IPS DF 6.9 (cell line): ENCODE measurements around the gene HECW1.
"Not testable (repeated sequence)": the region's sequence is repeated elsewhere in the genome, so short reads cannot be mapped to it uniquely, and the experiment has no call there.

Experiments
- DNase-seq: peaks from one replicate; pipeline ENCODE4 v3.0.0-alpha.2; 2013; ENCODE audit warnings: low read depth, low spot score
- H3K27ac ChIP-seq: one replicate; pipeline ENCODE4 v1.5.1; 2013; ENCODE audit warnings: low read length, control low read depth
- H3K27me3 ChIP-seq: 2 replicates; pipeline ENCODE4 v1.6.1; 2013; ENCODE audit warnings: mild to moderate bottlenecking, low read length; ENCODE audit not compliant: control insufficient read depth, insufficient read depth
- H3K36me3 ChIP-seq: 2 replicates; pipeline ENCODE4 v1.6.1; 2013; ENCODE audit warnings: low read length; ENCODE audit not compliant: control insufficient read depth, insufficient read depth
- H3K4me1 ChIP-seq: 2 replicates; pipeline ENCODE4 v1.6.1; 2013; ENCODE audit warnings: low read length; ENCODE audit not compliant: control insufficient read depth, insufficient read depth
- H3K4me3 ChIP-seq: 2 replicates; pipeline ENCODE4 v1.5.1; 2013; ENCODE audit warnings: mild to moderate bottlenecking, low read length
- H3K9me3 ChIP-seq: 2 replicates; pipeline ENCODE4 v1.6.1; 2013; ENCODE audit warnings: low read length, inconsistent platforms; ENCODE audit not compliant: control insufficient read depth, insufficient read depth
- WGBS: extraction: QIAGEN DNeasy Blood & Tissue Kit; methylation state at CpG from one replicate; pipeline ENCODE4 v1.1.7; 2013; ENCODE audit warnings: mixed read lengths, missing lambda C conversion rate; ENCODE audit not compliant: insufficient read length, insufficient coverage; 5-methylcytosine and 5-hydroxymethylcytosine counted together

HECW1 gene

GRCh38 chr7:43559946-43560335 is 447.5 kb downstream of the HECW1 start:
- no peak overlapping the region for H3K27ac ChIP-seq
- H3K4me3 ChIP-seq: no peak overlapping the region
- H3K27me3 ChIP-seq: no peaks in the 10 kb centered on the region
- no peak for DNase-seq
- H3K9me3 ChIP-seq: no peaks in the 10 kb centered on the region
- H3K36me3 ChIP-seq: no peaks in the 10 kb centered on the region
- no CpG with 5 or more reads among the region's 2 CpGs for WGBS
- 0 out of 2 replicates have a peak, but pooled peaks cover 2% of the 10 kb centered on the region for H3K4me1 ChIP-seq

GRCh38 chr7:43560742-43561330 is 448.4 kb downstream of the HECW1 start:
- Histone ChIP-seq H3K27me3 (no peaks in the 10 kb centered on the region), H3K27ac (no peak overlapping the region), H3K4me3 (no peak overlapping the region), H3K9me3 (no peaks in the 10 kb centered on the region), H3K36me3 (no peaks in the 10 kb centered on the region), H3K4me1 (no peaks in the 10 kb centered on the region)
- no peak for DNase-seq
- WGBS: no CpG with 5 or more reads among the region's 7 CpGs

- no CpG with 5 or more reads among the region's 3 CpGs for WGBS
- Histone ChIP-seq H3K9me3 (no peaks in the 10 kb centered on the region), H3K4me1 (no peaks in the 10 kb centered on the region), H3K27me3 (no peaks in the 10 kb centered on the region), H3K36me3 (no peaks in the 10 kb centered on the region), H3K27ac (no peak overlapping the region), H3K4me3 (no peak overlapping the region)
- DNase-seq: no peak
These were observed 449.9 kb downstream of the HECW1 start for GRCh38 chr7:43562383-43562782.

- no peak overlapping the region for H3K27ac ChIP-seq
These were observed 453.3 kb downstream of the HECW1 start for GRCh38 chr7:43565786-43566185.

GRCh38 chr7:43568529-43568928 is 456.1 kb downstream of the HECW1 start:
- no peaks in the 10 kb centered on the region for H3K36me3 ChIP-seq
- H3K27ac ChIP-seq: no peak overlapping the region
- H3K9me3 ChIP-seq: no peaks in the 10 kb centered on the region
- DNase-seq: no peak
- H3K4me3 ChIP-seq: no peak overlapping the region
- no peaks in the 10 kb centered on the region for H3K27me3 ChIP-seq
- H3K4me1 ChIP-seq: no peaks in the 10 kb centered on the region
- WGBS: no CpG with 5 or more reads among the region's 6 CpGs

More at GRCh38 chr7:43565786-43566185, 453.3 kb downstream of the HECW1 start:
- no CpG with 5 or more reads among the region's 6 CpGs for WGBS
- no peak for DNase-seq
- Histone ChIP-seq H3K36me3 (no peaks in the 10 kb centered on the region), H3K27me3 (no peaks in the 10 kb centered on the region), H3K9me3 (no peaks in the 10 kb centered on the region), H3K4me1 (no peaks in the 10 kb centered on the region), H3K4me3 (no peak overlapping the region)

GRCh38 chr7:43569424-43569823 is 457.0 kb downstream of the HECW1 start:
- no peak overlapping the region for H3K4me3 ChIP-seq
- H3K4me1 ChIP-seq: no peaks in the 10 kb centered on the region
- no peaks in the 10 kb centered on the region for H3K27me3 ChIP-seq
- DNase-seq: no peak
- H3K9me3 ChIP-seq: no peaks in the 10 kb centered on the region
- no CpG with 5 or more reads among the region's 4 CpGs for WGBS
- no peak overlapping the region for H3K27ac ChIP-seq
- no peaks in the 10 kb centered on the region for H3K36me3 ChIP-seq

- Histone ChIP-seq H3K4me3 (no peak overlapping the region), H3K27ac (no peak overlapping the region), H3K27me3 (no peaks in the 10 kb centered on the region), H3K36me3 (no peaks in the 10 kb centered on the region), H3K4me1 (no peaks in the 10 kb centered on the region), H3K9me3 (no peaks in the 10 kb centered on the region)
- WGBS: no CpG with 5 or more reads among the region's 4 CpGs
- no peak for DNase-seq
These were observed 458.4 kb downstream of the HECW1 start for GRCh38 chr7:43570688-43571365.

- H3K27me3 ChIP-seq: no peaks in the 10 kb centered on the region
- H3K4me3 ChIP-seq: no peak overlapping the region
- no peak for DNase-seq
- no CpG with 5 or more reads among the region's 1 CpG for WGBS
- H3K9me3 ChIP-seq: no peaks in the 10 kb centered on the region
- no peaks in the 10 kb centered on the region for H3K36me3 ChIP-seq
- H3K4me1 ChIP-seq: no peaks in the 10 kb centered on the region; the same call in 1 of the 2 replicates
- H3K27ac ChIP-seq: no peak overlapping the region
These were observed 460.1 kb downstream of the HECW1 start for GRCh38 chr7:43572516-43573049.

- DNase-seq: not testable (repeated sequence)
These were observed 461.4 kb downstream of the HECW1 start for GRCh38 chr7:43573832-43574231.

GRCh38 chr7:43575506-43575905 is 463.1 kb downstream of the HECW1 start:
- Histone ChIP-seq H3K4me3 (no peak overlapping the region), H3K27ac (no peak overlapping the region)
- WGBS: no CpG with 5 or more reads among the region's 6 CpGs

More at GRCh38 chr7:43573832-43574231, 461.4 kb downstream of the HECW1 start:
- H3K4me1 ChIP-seq, H3K36me3 ChIP-seq, H3K27me3 ChIP-seq, H3K27ac ChIP-seq, H3K9me3 ChIP-seq, H3K4me3 ChIP-seq: not testable (repeated sequence)
- 100% methylated on average over 1 of the region's 2 CpGs for WGBS

More at GRCh38 chr7:43575506-43575905, 463.1 kb downstream of the HECW1 start:
- DNase-seq: no peak
- Histone ChIP-seq H3K36me3 (no peaks in the 10 kb centered on the region), H3K27me3 (no peaks in the 10 kb centered on the region), H3K4me1 (no peaks in the 10 kb centered on the region; the same call in 1 of the 2 replicates), H3K9me3 (no peaks in the 10 kb centered on the region)
